Upper lobe of right lung (tissue), 1 donor: ENCODE measurements around the gene ARHGAP24. TPM values are rescaled to one million over a fixed set of nuclear protein-coding genes. Genes with fewer than 3 reads are reported as not detected.

ENCODE experiments used
- ATAC-seq: fragments of 200-7000 bp; cut with Tn5 transposase; one replicate; pipeline ENCODE4 v1.9.1; 2020; ENCODE audit warnings: mild to moderate bottlenecking, moderate library complexity
- DNase-seq: peaks from one replicate; pipeline ENCODE4 v3.0.0-alpha.2; 2020
- H3K27ac ChIP-seq: fragments of 200-600 bp; one replicate; pipeline ENCODE4 v1.8.0; 2022
- H3K27me3 ChIP-seq: fragments of 200-600 bp; one replicate; pipeline ENCODE4 v1.8.0; 2022; ENCODE audit warnings: mild to moderate bottlenecking
- H3K36me3 ChIP-seq: fragments of 200-600 bp; one replicate; pipeline ENCODE4 v1.8.0; 2022
- H3K4me1 ChIP-seq: fragments of 200-600 bp; one replicate; pipeline ENCODE4 v1.8.0; 2022
- H3K4me3 ChIP-seq: fragments of 200-600 bp; one replicate; pipeline ENCODE4 v1.8.0; 2022; ENCODE audit warnings: mild to moderate bottlenecking
- H3K9me3 ChIP-seq: fragments of 200-600 bp; one replicate; pipeline ENCODE4 v1.8.0; 2022
- CTCF ChIP-seq: fragments of 200-600 bp; IDR thresholded peaks from one replicate; pipeline ENCODE4 v1.8.0; 2022; ENCODE audit warnings: antibody characterized with exemption
- intact Hi-C: fragments of 100-400 bp; cut with DNase I; formaldehyde crosslinking; loops from one replicate; pipeline ENCODE4 v1.11.0; 2022
- total RNA-seq: library from RNA; stranded (reverse); fragmentation: NEBNext Ultra II Directional; extraction: Animal tissue kit (Norgen Biotek cat#: 25700); gene quantifications from one replicate; pipeline ENCODE4 v1.2.1, GENCODE V29; 2021
- donor health status: DM: no; HTN: yes; CAD: no; lungs with severe emphysema.

ARHGAP24 gene
- total RNA-seq, 1 donor from 2014 or later: 29.8 TPM

- DNase-seq (no peak), ATAC-seq (no peak)
- H3K27me3 ChIP-seq: no peaks in the 10 kb centered on the region
- no peak overlapping the region for H3K27ac ChIP-seq
- H3K4me1 ChIP-seq: peaks cover 10% of the 10 kb centered on the region
- no peak overlapping the region for H3K4me3 ChIP-seq
- intact Hi-C loops: no loop called here
- no peaks in the 10 kb centered on the region for H3K9me3 ChIP-seq
- H3K36me3 ChIP-seq: no peaks in the 10 kb centered on the region
- TF ChIP-seq CTCF: no peak
Measured at GRCh38 chr4:85673540-85673939, 198.6 kb downstream of the ARHGAP24 start.

GRCh38 chr4:85675076-85676049 is 200.4 kb downstream of the ARHGAP24 start:
- TF ChIP-seq CTCF: no peak
- no peak overlapping the region for H3K4me3 ChIP-seq
- DNase-seq (no peak), ATAC-seq (no peak)
- H3K27me3 ChIP-seq: no peaks in the 10 kb centered on the region
- no peaks in the 10 kb centered on the region for H3K36me3 ChIP-seq
- no peak overlapping the region for H3K27ac ChIP-seq
- peaks cover 10% of the 10 kb centered on the region for H3K4me1 ChIP-seq
- no peaks in the 10 kb centered on the region for H3K9me3 ChIP-seq
- intact Hi-C loops: no loop called here

DNA sequence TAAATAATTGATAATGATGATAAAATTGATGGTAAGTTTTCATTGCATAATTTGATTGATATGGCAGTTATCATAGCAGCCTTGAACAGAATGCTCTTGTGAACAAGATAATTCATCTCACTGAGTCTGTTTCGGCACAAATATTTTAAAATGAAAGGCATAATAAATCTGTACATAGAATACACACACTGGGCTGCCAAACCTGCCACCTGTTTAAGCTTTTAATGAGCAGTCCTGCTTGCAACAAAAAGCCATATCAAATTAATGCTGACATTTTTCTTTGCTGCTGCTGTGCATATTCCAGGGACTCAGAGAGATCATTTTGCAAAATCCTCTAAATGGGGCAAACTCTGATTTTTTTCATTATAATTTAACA is 201.1 kb downstream of the ARHGAP24 start:
- no peak overlapping the region for H3K27ac ChIP-seq
- TF ChIP-seq CTCF: no peak
- no peaks in the 10 kb centered on the region for H3K27me3 ChIP-seq
- H3K4me3 ChIP-seq: no peak overlapping the region
- no peaks in the 10 kb centered on the region for H3K9me3 ChIP-seq
- no peak for ATAC-seq
- H3K36me3 ChIP-seq: no peaks in the 10 kb centered on the region
- intact Hi-C loops: no loop called here
- no peak for DNase-seq
- peaks cover 10% of the 10 kb centered on the region for H3K4me1 ChIP-seq

DNA sequence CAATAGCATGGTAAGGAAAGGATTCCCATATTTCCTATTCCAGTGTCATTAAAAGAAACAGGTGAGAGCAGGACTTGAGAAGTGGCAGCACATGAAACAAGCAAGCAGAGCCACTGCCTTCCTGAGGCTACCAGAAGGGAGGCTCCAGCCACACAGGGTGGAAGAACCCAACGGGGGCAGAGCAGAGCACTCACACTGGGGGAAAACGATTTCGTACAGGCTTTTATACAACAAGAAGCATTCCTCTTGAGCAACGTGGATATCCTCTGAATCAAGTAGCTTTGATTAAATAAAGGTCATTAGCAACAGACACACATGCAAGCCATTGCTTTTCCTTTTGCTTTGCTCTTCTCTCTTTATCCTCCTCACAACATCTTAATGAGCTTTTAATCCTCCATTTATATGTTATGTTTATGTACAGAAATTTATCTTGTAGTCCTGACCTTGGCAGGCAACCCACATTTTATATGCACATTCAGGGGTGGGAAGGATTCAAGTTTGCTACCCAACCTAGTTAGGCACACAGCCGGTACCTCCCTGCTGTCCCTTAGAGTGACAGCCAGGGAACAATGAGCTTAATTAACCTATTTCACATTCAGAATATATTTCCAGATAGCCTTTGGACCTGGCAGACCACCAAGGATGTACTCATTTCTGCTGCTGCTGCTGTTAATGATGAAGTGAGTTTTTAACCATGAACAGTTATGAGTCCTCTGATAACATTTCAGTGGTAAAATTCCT is 202.1 kb downstream of the ARHGAP24 start:
- H3K9me3 ChIP-seq: no peaks in the 10 kb centered on the region
- no peak for ATAC-seq
- no peak overlapping the region for H3K4me3 ChIP-seq
- TF ChIP-seq CTCF: no peak
- no peak for DNase-seq
- no peak overlapping the region for H3K27ac ChIP-seq
- intact Hi-C loops: no loop called here
- peaks cover 10% of the 10 kb centered on the region for H3K4me1 ChIP-seq
- H3K36me3 ChIP-seq: no peaks in the 10 kb centered on the region
- no peaks in the 10 kb centered on the region for H3K27me3 ChIP-seq

DNA sequence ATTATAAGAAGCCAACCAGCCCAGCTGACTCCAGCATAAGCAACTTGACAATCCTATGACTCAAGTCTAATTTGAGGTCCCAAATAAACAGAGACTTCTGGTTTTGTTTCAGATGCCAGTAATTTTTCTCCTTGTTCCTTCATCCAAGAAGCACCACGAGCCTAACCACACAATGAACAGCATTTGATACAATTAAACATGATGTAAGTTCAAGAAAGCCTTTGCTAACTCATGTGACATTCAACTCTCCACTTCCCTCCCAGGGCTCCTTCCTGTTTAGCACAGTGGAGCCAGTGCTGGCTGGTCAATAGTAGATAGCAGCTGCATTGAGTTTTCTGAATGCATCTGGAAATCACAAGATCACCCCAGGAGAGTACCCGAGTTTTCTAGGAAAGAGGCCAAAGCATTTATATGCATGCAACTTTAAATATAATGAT is 206.3 kb downstream of the ARHGAP24 start:
- no peaks in the 10 kb centered on the region for H3K27me3 ChIP-seq
- no peak overlapping the region for H3K27ac ChIP-seq
- ATAC-seq: peak; percentile 95
- DNase-seq: no peak
- H3K4me3 ChIP-seq: no peak overlapping the region
- H3K4me1 ChIP-seq: no peaks in the 10 kb centered on the region
- intact Hi-C loops: no loop called here
- TF ChIP-seq CTCF: no peak
- no peaks in the 10 kb centered on the region for H3K9me3 ChIP-seq
- H3K36me3 ChIP-seq: no peaks in the 10 kb centered on the region
